Loucy (cell line): ENCODE data around the gene EGR4.

ENCODE experiments used
- H2AFZ ChIP-seq: fragments of 200-600 bp; sonication (generic); 2 replicates; pipeline ENCODE4 v1.6.0; 2016; ENCODE audit warnings: antibody characterized with exemption, mild to moderate bottlenecking, low read length, moderate library complexity
- H3F3A ChIP-seq: fragments of 200-600 bp; 2 replicates; pipeline ENCODE4 v1.6.0; 2016; ENCODE audit warnings: antibody characterized with exemption, low read depth, mild to moderate bottlenecking
- H3K27me3 ChIP-seq: fragments of 200-600 bp; sonication (generic); 2 replicates; pipeline ENCODE4 v1.6.1; 2014; ENCODE audit warnings: low read length, mild to moderate bottlenecking; ENCODE audit not compliant: insufficient read depth, poor library complexity, severe bottlenecking
- H3K36me3 ChIP-seq: fragments of 200-600 bp; sonication (generic); 2 replicates; pipeline ENCODE4 v1.6.1; 2016; ENCODE audit warnings: low read length; ENCODE audit not compliant: insufficient read depth
- H3K4me1 ChIP-seq: fragments of 200-600 bp; sonication (generic); 2 replicates; pipeline ENCODE4 v1.5.1; 2014; ENCODE audit warnings: low read length, mild to moderate bottlenecking; ENCODE audit not compliant: insufficient read depth, poor library complexity, severe bottlenecking
- H3K4me2 ChIP-seq: fragments of 200-600 bp; sonication (generic); 2 replicates; pipeline ENCODE4 v1.6.0; 2014; ENCODE audit warnings: antibody characterized with exemption, low read length, low read depth, mild to moderate bottlenecking; ENCODE audit not compliant: poor library complexity, severe bottlenecking
- H3K4me3 ChIP-seq: fragments of 200-600 bp; sonication (generic); 2 replicates; pipeline ENCODE4 v1.5.1; 2014; ENCODE audit warnings: low read length, mild to moderate bottlenecking, mixed read lengths; ENCODE audit not compliant: poor library complexity, severe bottlenecking
- H3K79me2 ChIP-seq: fragments of 200-600 bp; sonication (generic); 2 replicates; pipeline ENCODE4 v1.6.1; 2014; ENCODE audit warnings: low read length; ENCODE audit not compliant: insufficient read depth
- H3K9ac ChIP-seq: fragments of 200-600 bp; sonication (generic); 2 replicates; pipeline ENCODE4 v1.6.0; 2014; ENCODE audit warnings: mild to moderate bottlenecking, low read depth, low read length, moderate library complexity; ENCODE audit not compliant: poor library complexity, severe bottlenecking
- H3K9me2 ChIP-seq: fragments of 200-600 bp; sonication (generic); replicated peaks from 2 replicates; pipeline ENCODE4 v1.6.1; 2016; ENCODE audit warnings: low read depth, low read length, mixed read lengths
- H3K9me3 ChIP-seq: fragments of 200-600 bp; sonication (generic); 2 replicates; pipeline ENCODE4 v1.6.1; 2014; ENCODE audit warnings: mild to moderate bottlenecking, antibody characterized with exemption, low read length, low read depth; ENCODE audit not compliant: insufficient read depth
- H4K20me1 ChIP-seq: fragments of 200-600 bp; sonication (generic); 2 replicates; pipeline ENCODE4 v1.6.0; 2014; ENCODE audit warnings: antibody characterized with exemption, low read length, mild to moderate bottlenecking; ENCODE audit not compliant: insufficient read depth, poor library complexity, severe bottlenecking
- EZH2phosphoT487 ChIP-seq: fragments of 200-600 bp; IDR thresholded peaks from 2 replicates; pipeline ENCODE4 v1.6.1; 2018; ENCODE audit warnings: antibody characterized with exemption, mild to moderate bottlenecking, moderate library complexity, borderline replicate concordance
- TF ChIP-seq, protein P1 (sequence below): fragments of 200-600 bp; sonication (generic); conservative IDR thresholded peaks from 2 replicates; pipeline ENCODE4 v1.5.1; 2014; ENCODE audit warnings: mild to moderate bottlenecking, antibody characterized with exemption, low read length

The EGR4 gene

DNA sequence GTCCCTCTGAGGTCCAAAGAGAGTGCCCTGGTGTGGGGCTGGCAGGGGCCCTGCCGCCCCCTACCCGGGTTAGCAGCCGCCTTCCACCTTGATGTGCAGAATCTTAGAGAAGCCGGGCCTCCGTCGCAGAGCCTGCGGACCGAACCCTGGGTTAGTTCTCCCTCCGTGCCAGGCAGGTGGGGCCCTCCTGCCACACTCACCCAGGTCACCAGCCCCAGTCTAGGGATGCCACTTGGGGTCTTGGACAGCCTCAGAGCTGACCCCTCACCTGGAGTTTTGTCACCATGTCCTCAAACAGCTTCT lies 34.5 kb downstream of the EGR4 start:
- TF ChIP-seq, protein P1, sequence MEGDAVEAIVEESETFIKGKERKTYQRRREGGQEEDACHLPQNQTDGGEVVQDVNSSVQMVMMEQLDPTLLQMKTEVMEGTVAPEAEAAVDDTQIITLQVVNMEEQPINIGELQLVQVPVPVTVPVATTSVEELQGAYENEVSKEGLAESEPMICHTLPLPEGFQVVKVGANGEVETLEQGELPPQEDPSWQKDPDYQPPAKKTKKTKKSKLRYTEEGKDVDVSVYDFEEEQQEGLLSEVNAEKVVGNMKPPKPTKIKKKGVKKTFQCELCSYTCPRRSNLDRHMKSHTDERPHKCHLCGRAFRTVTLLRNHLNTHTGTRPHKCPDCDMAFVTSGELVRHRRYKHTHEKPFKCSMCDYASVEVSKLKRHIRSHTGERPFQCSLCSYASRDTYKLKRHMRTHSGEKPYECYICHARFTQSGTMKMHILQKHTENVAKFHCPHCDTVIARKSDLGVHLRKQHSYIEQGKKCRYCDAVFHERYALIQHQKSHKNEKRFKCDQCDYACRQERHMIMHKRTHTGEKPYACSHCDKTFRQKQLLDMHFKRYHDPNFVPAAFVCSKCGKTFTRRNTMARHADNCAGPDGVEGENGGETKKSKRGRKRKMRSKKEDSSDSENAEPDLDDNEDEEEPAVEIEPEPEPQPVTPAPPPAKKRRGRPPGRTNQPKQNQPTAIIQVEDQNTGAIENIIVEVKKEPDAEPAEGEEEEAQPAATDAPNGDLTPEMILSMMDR = no peak
- no peak for TF ChIP-seq EZH2phosphoT487
- peaks cover 58% of the 10 kb centered on the region; the same call in 1 of the 2 replicates for H3K36me3 ChIP-seq

DNA sequence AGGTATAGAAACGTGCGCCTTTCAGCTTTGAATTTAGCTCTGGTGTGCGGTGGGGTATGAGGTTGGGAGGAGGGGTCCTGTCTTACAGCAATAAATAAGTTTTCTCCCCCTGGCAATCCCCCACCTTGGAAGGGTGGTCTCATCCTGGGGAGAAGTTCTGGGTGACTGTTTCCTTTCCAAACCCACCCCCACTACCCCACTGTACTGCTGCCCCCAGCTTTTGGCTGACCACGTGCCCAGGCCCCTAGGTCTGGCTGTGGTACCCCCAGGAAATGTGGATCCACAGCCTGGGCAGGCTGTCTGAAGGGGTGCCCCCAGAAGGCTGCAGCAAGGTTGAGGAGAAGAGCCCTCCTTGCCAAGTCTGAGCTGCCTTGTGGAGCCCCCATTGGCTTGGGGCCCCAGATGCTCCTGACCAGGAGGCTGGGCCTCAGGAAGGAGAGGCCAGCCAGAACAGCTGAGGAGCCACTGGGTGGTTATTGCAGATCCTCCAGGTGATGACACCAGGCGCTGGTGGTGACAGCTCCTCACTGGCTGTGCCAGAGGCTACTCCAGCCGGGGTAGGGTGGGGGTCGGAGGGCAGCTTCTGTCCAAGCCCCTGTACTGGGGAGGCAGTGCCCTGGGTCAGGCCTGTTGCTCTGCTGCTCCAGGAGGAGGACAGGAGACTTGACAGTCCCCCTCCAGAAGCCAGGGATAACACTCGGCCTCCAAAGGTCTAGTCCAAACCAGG lies 35.0 kb downstream of the EGR4 start:
- Histone ChIP-seq H3K9ac (no peak overlapping the region), H3K9me3 (no peaks in the 10 kb centered on the region), H3K4me2 (no peak overlapping the region), H3K79me2 (no peaks in the 10 kb centered on the region), H2AFZ (no peak overlapping the region), H3K4me3 (no peak overlapping the region), H3K36me3 (peaks cover 58% of the 10 kb centered on the region; the same call in 1 of the 2 replicates), H3K27me3 (no peaks in the 10 kb centered on the region), H3F3A (no peaks in the 10 kb centered on the region), H4K20me1 (no peaks in the 10 kb centered on the region), H3K9me2 (no peaks in the 10 kb centered on the region), H3K4me1 (no peaks in the 10 kb centered on the region)
- TF ChIP-seq, protein P1 = no peak
- no peak for TF ChIP-seq EZH2phosphoT487

More for the DNA sequence above, 34.5 kb downstream of the EGR4 start:
- no peaks in the 10 kb centered on the region for H3K79me2 ChIP-seq
- H3K9ac ChIP-seq = no peak overlapping the region
- no peaks in the 10 kb centered on the region for H3K9me3 ChIP-seq
- no peaks in the 10 kb centered on the region for H4K20me1 ChIP-seq
- no peaks in the 10 kb centered on the region for H3K27me3 ChIP-seq
- no peaks in the 10 kb centered on the region for H3K4me1 ChIP-seq
- H2AFZ ChIP-seq = no peak overlapping the region
- H3K4me3 ChIP-seq = no peak overlapping the region
- H3K9me2 ChIP-seq = no peaks in the 10 kb centered on the region
- H3F3A ChIP-seq = no peaks in the 10 kb centered on the region
- H3K4me2 ChIP-seq = no peak overlapping the region

DNA sequence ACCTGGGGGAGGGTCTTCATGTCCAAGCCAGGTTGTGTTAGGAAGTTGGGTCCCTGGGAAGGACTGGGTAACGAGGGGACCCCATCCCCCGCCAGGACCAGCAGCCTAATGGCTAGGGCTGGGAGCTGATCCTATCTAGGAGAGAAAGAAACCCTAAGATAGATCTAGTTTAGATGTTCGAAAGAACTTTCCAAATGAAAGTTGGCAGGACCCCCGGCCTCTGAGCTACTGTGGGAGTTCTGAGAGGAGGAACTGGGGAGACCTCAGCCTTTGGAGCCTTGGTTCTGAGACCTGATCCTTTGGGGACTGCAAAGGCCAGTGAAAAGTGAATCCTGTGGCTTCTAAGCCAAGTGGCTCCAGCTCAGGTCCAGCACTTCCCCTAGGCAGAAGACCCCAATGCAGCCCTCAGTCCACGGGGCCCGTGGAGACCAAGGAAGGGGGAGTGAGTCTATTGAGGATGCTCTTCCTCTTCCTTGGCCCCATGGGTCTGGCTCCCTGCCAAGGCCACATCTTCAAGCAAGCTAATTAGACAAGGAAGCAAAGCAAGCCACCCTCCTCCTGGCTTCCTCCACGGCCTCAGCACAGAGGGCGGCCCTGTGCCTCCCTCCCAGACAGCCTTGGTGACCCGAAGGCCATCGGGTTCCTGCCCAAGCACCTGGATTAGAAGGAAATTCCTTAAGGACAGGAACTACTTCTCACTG lies 35.8 kb downstream of the EGR4 start:
- Histone ChIP-seq H3K36me3 (peaks cover 60% of the 10 kb centered on the region; the same call in 1 of the 2 replicates), H4K20me1 (no peaks in the 10 kb centered on the region), H3K4me1 (no peaks in the 10 kb centered on the region), H3K27me3 (no peaks in the 10 kb centered on the region), H2AFZ (no peak overlapping the region), H3K4me2 (no peak overlapping the region), H3K9me2 (no peaks in the 10 kb centered on the region), H3K79me2 (no peaks in the 10 kb centered on the region), H3K9me3 (no peaks in the 10 kb centered on the region), H3F3A (no peaks in the 10 kb centered on the region), H3K4me3 (no peak overlapping the region), H3K9ac (no peak overlapping the region)
- TF ChIP-seq EZH2phosphoT487 = no peak
- TF ChIP-seq, protein P1 = no peak
